Thymus (tissue), 11 donors: ENCODE data around the gene FUT2. TPM values are rescaled to one million over a fixed set of nuclear protein-coding genes. Genes with fewer than 3 reads are reported as not detected.
"Not testable (repeated sequence)": the region's sequence is repeated elsewhere in the genome, so short reads cannot be mapped to it uniquely, and the experiment has no call there.

ENCODE experiments used
- DNase-seq, 9 donors: peaks; one replicate each; pipeline ENCODE4 v3.0.0-alpha.2; 2013; ENCODE audit warnings: low spot score in 9 of 9, low read depth in 6 of 9, missing footprints in 1 of 9
- H3K27ac ChIP-seq, 2 donors: one replicate each; pipeline ENCODE4 v1.5.1; 2013; ENCODE audit warnings: control low read depth in 1 of 2, low read depth in 1 of 2, low read length in 1 of 2, mild to moderate bottlenecking in 1 of 2, moderate library complexity in 1 of 2
- H3K27me3 ChIP-seq, 2 donors: one replicate each; pipeline ENCODE4 v1.5.1; 2013; ENCODE audit warnings: low read length in 1 of 2; ENCODE audit not compliant: control insufficient read depth in 2 of 2, insufficient read depth in 1 of 2
- H3K36me3 ChIP-seq, 2 donors: one replicate each; pipeline ENCODE4 v1.5.1; 2013; ENCODE audit warnings: low read length in 1 of 2, mild to moderate bottlenecking in 1 of 2, moderate library complexity in 1 of 2; ENCODE audit not compliant: control insufficient read depth in 2 of 2, insufficient read depth in 2 of 2
- H3K4me1 ChIP-seq, 2 donors: one replicate each; pipeline ENCODE4 v1.5.1; 2013; ENCODE audit warnings: low read length in 2 of 2; ENCODE audit not compliant: control insufficient read depth in 2 of 2, insufficient read depth in 2 of 2
- H3K4me3 ChIP-seq, 2 donors: one replicate each; pipeline ENCODE4 v1.5.1; 2013; ENCODE audit warnings: low read length in 2 of 2, control low read depth in 1 of 2, mild to moderate bottlenecking in 1 of 2
- H3K9me3 ChIP-seq, 2 donors: one replicate each; pipeline ENCODE4 v1.5.1; 2013; ENCODE audit warnings: low read length in 1 of 2, mild to moderate bottlenecking in 1 of 2; ENCODE audit not compliant: control insufficient read depth in 2 of 2, insufficient read depth in 1 of 2
- WGBS: extraction: QIAGEN DNeasy Blood & Tissue Kit; methylation state at CpG from one replicate; pipeline ENCODE4 v1.1.7; 2013; 5-methylcytosine and 5-hydroxymethylcytosine counted together
- polyA plus RNA-seq: library from polyadenylated mRNA; stranded (reverse); fragments of 200-250 nt; gene quantifications from one replicate; pipeline ENCODE4 v1.2.3, GENCODE V29; 2013
- total RNA-seq: library from RNA; stranded (reverse); fragments of 120-200 nt; gene quantifications from one replicate; pipeline ENCODE4 v1.2.4, GENCODE V29; 2013
- donor health status: healthy.

Gene FUT2
- total and polyA plus RNA-seq, 2 donors, result 0.66 to 3.2 TPM

- DNase-seq, result no peak
- H3K4me3 ChIP-seq, result no peak overlapping the region
- H3K9me3 ChIP-seq, result peaks cover 0 to 6% of the 10 kb centered on the region in 2 donors
- 84% methylated on average over 16 of the region's 16 CpGs for WGBS
- no peak overlapping the region for H3K27ac ChIP-seq
- peaks cover 0 to 6% of the 10 kb centered on the region in 2 donors for H3K27me3 ChIP-seq
- no peaks in the 10 kb centered on the region for H3K36me3 ChIP-seq
- peaks cover 22 to 24% of the 10 kb centered on the region in 2 donors for H3K4me1 ChIP-seq
Observed at GRCh38 chr19:48656840-48657474, 38.8 kb upstream of the FUT2 start.

GRCh38 chr19:48657828-48658227, 37.9 kb upstream of the FUT2 start:
- 96% methylated on average over 5 of the region's 5 CpGs for WGBS
- not testable (repeated sequence) for H3K36me3 ChIP-seq, H3K27me3 ChIP-seq, DNase-seq, H3K27ac ChIP-seq, H3K4me3 ChIP-seq, H3K9me3 ChIP-seq
- peaks cover 22 to 24% of the 10 kb centered on the region in 2 donors for H3K4me1 ChIP-seq

- H3K27me3 ChIP-seq, result peaks cover 0 to 6% of the 10 kb centered on the region in 2 donors
- no peak overlapping the region for H3K27ac ChIP-seq
- H3K9me3 ChIP-seq, result peaks cover 0 to 6% of the 10 kb centered on the region in 2 donors
- H3K4me3 ChIP-seq, result no peak overlapping the region
- peaks cover 17 to 21% of the 10 kb centered on the region in 2 donors for H3K4me1 ChIP-seq
- no peaks in the 10 kb centered on the region for H3K36me3 ChIP-seq
- WGBS, result 98% methylated on average over 6 of the region's 6 CpGs
- no peak for DNase-seq
Observed at GRCh38 chr19:48658483-48658882, 37.3 kb upstream of the FUT2 start.

GRCh38 chr19:48659768-48660167, 36.0 kb upstream of the FUT2 start:
- Histone ChIP-seq H3K36me3 (no peaks in the 10 kb centered on the region), H3K27me3 (peaks cover 0 to 6% of the 10 kb centered on the region in 2 donors), H3K4me3 (no peak overlapping the region), H3K9me3 (peaks cover 0 to 6% of the 10 kb centered on the region in 2 donors), H3K4me1 (peaks cover 11 to 13% of the 10 kb centered on the region in 2 donors), H3K27ac (no peak overlapping the region)
- 84% methylated on average over 5 of the region's 5 CpGs for whole genome bisulfite sequencing
- DNase-seq, result no peak

GRCh38 chr19:48660852-48661710, 34.7 kb upstream of the FUT2 start:
- WGBS, result 60% methylated on average over 35 of the region's 35 CpGs
- Histone ChIP-seq H3K9me3 (peaks cover 0 to 6% of the 10 kb centered on the region in 2 donors), H3K27ac (peak overlapping the region; percentile 42 to 71), H3K27me3 (peaks cover 0 to 6% of the 10 kb centered on the region in 2 donors), H3K36me3 (no peaks in the 10 kb centered on the region), H3K4me1 (peaks cover 9 to 11% of the 10 kb centered on the region in 2 donors), H3K4me3 (peak overlapping the region in 1 of 2 donors; percentile 34)
- DNase-seq, result peak in 8 of 9 donors; percentile 76 to 92 (median 81)

GRCh38 chr19:48661711-48662090, 34.1 kb upstream of the FUT2 start:
- Histone ChIP-seq H3K4me3 (no peak overlapping the region), H3K36me3 (no peaks in the 10 kb centered on the region), H3K4me1 (peaks cover 9 to 11% of the 10 kb centered on the region in 2 donors), H3K27ac (no peak overlapping the region), H3K9me3 (peaks cover 0 to 6% of the 10 kb centered on the region in 2 donors), H3K27me3 (peaks cover 0 to 6% of the 10 kb centered on the region in 2 donors)
- no peak for DNase-seq
- 95% methylated on average over 50 of the region's 50 CpGs for WGBS

GRCh38 chr19:48663667-48664066, 32.1 kb upstream of the FUT2 start:
- WGBS, result 98% methylated on average over 4 of the region's 4 CpGs
- Histone ChIP-seq H3K4me1 (peaks cover 9 to 11% of the 10 kb centered on the region in 2 donors), H3K36me3 (no peaks in the 10 kb centered on the region), H3K9me3 (peaks cover 0 to 6% of the 10 kb centered on the region in 2 donors), H3K4me3 (no peak overlapping the region), H3K27me3 (no peaks in the 10 kb centered on the region), H3K27ac (no peak overlapping the region)
- DNase-seq, result no peak

- WGBS, result 99% methylated on average over 14 of the region's 14 CpGs
- no peak for DNase-seq
- no peak overlapping the region for H3K27ac ChIP-seq
- peaks cover 9 to 11% of the 10 kb centered on the region in 2 donors for H3K4me1 ChIP-seq
- H3K36me3 ChIP-seq, result no peaks in the 10 kb centered on the region
- no peak overlapping the region for H3K4me3 ChIP-seq
- no peaks in the 10 kb centered on the region for H3K27me3 ChIP-seq
- H3K9me3 ChIP-seq, result peaks cover 0 to 6% of the 10 kb centered on the region in 2 donors
Observed at GRCh38 chr19:48664476-48664875, 31.3 kb upstream of the FUT2 start.

GRCh38 chr19:48665786-48666185, 30.0 kb upstream of the FUT2 start:
- H3K4me1 ChIP-seq, result peaks cover 6 to 9% of the 10 kb centered on the region in 2 donors
- no peaks in the 10 kb centered on the region for H3K36me3 ChIP-seq
- no peaks in the 10 kb centered on the region for H3K27me3 ChIP-seq
- H3K9me3 ChIP-seq, result peaks cover 0 to 6% of the 10 kb centered on the region in 2 donors
- 97% methylated on average over 6 of the region's 6 CpGs for WGBS
- no peak for DNase-seq
- no peak overlapping the region for H3K27ac ChIP-seq
- no peak overlapping the region for H3K4me3 ChIP-seq
